ENCODE results near the gene TFR2. TPM values are rescaled to one million over a fixed set of nuclear protein-coding genes. Genes with fewer than 3 reads are reported as not detected.

Gene TFR2
- total and polyA plus RNA-seq, 2 of the 13 experiments (the other 11 are each of a cell fraction or from before 2014, with no cell fraction given) = 36.9 to 64.2 TPM

GRCh38 chr7:100611983-100612729 is 29.2 kb downstream of the TFR2 start, which contains the start of gene MOSPD3 (continued):
- TF ChIP-seq TCF12 (IDR thresholded peaks at IDR 0.05) (no peak), TCF12 (CRISPR knock-in tag; IDR thresholded peaks at IDR 0.05) (no peak), ZSCAN30 (CRISPR knock-in tag; IDR thresholded peaks at IDR 0.05) (no peak), ZNF256 (CRISPR knock-in tag; conservative IDR thresholded peaks at IDR 0.05) (no peak), ZNF740 (CRISPR knock-in tag; IDR thresholded peaks at IDR 0.05) (no peak), GTF2F1 (IDR thresholded peaks at IDR 0.05; ENCODE audit: low read length) (no peak), ZNF569 (CRISPR knock-in tag; IDR thresholded peaks at IDR 0.05; ENCODE audit: borderline replicate concordance) (no peak), ZNF101 (CRISPR knock-in tag; IDR thresholded peaks at IDR 0.05; ENCODE audit: borderline replicate concordance, low read depth) (no peak), NFATC3 (CRISPR knock-in tag; IDR thresholded peaks at IDR 0.05) (0 out of 2 replicates have a peak, but pooled peaks have one; percentile 41), BHLHE40 (IDR thresholded peaks at IDR 0.05; ENCODE audit: low read length) (no peak), ZBTB7A (CRISPR knock-in tag; IDR thresholded peaks at IDR 0.05) (no peak), HDAC2 (CRISPR knock-in tag; IDR thresholded peaks at IDR 0.05) (no peak), ZNF407 (CRISPR knock-in tag; IDR thresholded peaks at IDR 0.05; ENCODE audit: not compliant biosample characterization) (no peak), CBFB (CRISPR knock-in tag; IDR thresholded peaks at IDR 0.05) (no peak), ZNF839 (CRISPR knock-in tag; IDR thresholded peaks at IDR 0.05; ENCODE audit: borderline replicate concordance) (no peak), ZNF562 (CRISPR knock-in tag; IDR thresholded peaks at IDR 0.05; ENCODE audit: borderline replicate concordance) (no peak), ZNF432 (CRISPR knock-in tag; IDR thresholded peaks at IDR 0.05; ENCODE audit: borderline replicate concordance) (no peak), GMEB1 (CRISPR knock-in tag; IDR thresholded peaks at IDR 0.05; ENCODE audit: borderline replicate concordance) (peak; percentile 66; the same call in 1 of the 2 replicates), E2F1 (CRISPR knock-in tag; IDR thresholded peaks at IDR 0.05) (no peak)
